CD4-positive, alpha-beta T cell treated with Interleukin-6 for 4 hours (primary cell): ENCODE results near the gene DUOX1.
A peak's percentile ranks its signal among the peaks of the same experiment; 100 is the strongest.

Experiments
- DNase-seq: peaks from one replicate; pipeline ENCODE4 v3.0.0-alpha.2; 2020; ENCODE audit warnings: mixed read lengths

The DUOX1 gene

DNA sequence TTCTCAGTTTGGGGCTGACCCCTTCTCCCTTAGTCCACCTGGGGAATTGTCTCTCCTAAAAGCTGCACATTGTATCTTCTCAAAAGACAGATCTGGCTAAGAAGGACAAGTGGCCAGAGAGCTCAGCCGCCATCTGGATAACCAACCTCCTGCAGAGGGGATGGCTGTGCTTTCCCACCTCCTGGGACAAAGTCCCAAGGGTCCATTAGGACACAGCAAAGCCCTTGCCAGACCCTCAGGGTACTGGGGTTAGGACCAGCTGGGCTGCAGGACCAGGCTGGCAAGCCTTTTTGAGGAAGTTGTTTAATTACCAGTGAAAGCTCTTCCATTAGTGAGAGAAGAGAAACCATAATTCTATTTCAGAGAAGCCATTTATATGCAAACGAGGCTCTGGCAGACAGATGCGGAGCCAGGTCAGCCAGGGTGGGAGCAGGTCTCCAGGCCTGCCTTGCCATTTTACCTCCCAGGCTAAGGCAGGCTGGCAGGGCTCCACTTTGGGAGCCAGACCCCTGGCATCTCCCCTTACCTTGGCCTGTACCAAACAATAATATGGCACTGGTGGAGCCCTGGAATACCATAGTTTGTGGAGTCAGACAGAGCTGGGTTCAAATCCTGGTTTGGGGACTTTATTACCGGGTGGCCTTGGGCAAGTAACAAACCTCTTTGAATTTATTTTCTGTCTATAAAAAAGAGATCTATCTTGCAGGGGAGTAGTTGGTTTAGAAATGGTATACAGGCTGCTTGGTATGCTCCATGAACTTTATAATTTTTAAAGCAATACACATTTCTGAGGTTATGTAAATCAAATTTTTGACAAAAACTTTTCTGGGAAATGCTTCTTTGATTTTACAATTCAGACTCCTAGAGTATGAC, 40.0 kb downstream of the DUOX1 start:
- DNase-seq = no peak

DNA sequence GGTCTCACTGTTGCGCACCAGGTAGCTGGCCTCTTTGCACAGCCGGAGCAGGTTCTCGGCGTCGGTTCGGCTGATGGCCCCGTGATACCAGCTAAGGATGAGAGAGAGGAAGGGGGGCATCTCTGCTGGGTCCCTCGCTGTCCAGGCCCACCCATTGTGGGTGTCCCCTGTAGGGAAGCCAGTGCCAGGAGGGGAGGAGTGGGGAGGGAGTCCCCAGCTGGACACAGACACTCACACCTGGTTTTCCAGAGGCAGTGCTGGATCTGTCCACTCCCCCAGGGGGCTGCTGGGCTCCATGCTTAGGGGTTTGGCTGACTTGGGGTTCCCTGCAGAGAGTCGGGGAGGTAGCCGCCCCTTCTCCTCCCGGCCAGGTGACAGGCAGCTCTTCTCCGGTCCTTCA, 42.1 kb downstream of the DUOX1 start:
- no peak for DNase-seq

DNA sequence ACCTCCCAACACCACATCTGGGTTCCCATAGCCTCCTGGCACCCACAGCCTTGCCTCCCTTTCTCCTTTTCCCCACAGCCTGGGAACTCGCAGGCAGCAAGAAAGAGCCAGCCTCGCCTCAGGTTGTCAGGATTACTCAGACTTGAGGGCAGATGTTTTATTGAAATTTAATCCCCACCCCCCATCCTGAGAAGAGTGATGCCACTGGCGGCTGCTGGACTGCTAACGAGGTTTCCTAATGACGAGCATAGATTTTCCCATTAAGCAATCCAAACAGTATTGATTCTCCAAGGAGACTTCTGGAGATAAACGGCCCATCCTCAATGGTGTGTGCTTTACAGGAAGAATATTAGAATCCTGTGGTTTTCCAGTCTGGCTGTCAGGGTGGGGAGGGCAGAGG, 44.3 kb downstream of the DUOX1 start:
- no peak for DNase-seq

DNA sequence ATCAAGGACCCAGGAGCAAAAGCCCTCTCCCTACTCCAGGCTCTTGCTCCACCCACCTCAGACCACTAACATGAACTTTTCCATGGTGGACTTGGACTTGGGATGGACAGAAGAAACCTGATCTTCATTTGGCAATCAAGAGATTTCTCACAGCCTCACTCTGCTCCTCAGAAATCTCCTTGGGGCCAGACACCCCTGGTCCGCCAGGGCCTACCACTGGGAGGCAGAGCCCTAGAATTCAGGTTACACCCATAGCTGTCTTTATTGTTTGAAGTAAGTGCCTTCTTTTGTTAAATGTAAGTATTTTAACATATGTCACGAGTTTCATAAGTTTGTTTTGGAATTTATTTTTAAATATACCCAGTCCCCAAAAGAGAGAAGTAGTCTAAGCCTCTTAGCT, 44.8 kb downstream of the DUOX1 start:
- DNase-seq = no peak

DNA sequence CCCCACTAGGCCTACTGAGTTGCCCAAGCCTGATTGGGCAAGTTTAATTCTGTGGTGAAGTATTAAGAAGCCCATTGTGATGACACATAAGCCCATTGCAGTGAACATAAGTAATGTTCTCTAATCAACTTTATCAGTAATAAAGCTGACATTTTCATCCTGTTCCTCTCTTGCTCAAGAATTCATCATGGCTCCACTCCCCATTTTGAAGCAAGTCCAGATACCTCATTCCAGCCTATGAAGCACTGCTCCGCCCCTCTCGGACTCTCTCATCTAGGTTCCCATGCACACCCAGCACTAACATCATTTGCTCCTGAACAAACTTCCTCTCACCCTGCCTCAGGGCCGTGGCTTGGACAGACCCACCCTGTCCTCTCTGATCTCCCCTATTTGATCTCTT, 47.5 kb downstream of the DUOX1 start:
- DNase-seq = no peak

DNA sequence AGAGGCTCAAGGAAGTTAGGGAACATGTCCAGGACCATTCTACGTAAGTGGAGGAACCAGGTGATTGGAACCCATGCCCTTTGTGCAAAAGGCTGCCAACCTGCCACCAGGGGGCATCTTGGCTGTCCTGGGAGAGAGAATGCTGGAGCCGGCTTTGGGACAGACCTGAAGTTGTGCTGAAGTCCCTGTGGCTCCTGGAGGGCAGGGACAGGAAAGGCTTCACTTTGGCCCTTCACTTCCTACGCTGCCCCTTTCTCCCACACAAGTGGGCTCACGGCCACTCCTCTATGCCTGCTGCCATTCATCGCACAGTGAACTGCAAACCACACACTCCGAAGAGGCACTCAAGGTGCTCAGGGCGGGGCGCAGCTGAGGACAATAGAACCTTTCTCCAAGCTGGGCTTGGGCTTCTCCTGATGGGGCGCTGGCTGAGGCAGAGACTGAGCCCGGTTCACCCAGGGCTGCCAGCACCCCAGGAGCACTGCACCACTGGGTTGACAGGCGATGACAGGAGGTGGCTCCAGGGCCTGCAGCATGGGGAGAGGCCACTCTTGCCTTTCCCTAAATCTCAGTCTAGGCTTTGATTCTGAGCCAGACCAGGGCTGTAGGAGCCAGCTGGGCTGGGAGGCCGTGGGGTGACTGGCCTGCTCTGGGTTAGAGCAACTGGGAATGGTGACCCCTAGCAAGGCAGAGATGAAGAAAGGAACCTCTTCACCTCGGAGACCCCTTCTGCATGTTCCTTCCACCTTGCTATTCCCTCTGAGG, 49.6 kb downstream of the DUOX1 start:
- DNase-seq = peak; percentile 79

DNA sequence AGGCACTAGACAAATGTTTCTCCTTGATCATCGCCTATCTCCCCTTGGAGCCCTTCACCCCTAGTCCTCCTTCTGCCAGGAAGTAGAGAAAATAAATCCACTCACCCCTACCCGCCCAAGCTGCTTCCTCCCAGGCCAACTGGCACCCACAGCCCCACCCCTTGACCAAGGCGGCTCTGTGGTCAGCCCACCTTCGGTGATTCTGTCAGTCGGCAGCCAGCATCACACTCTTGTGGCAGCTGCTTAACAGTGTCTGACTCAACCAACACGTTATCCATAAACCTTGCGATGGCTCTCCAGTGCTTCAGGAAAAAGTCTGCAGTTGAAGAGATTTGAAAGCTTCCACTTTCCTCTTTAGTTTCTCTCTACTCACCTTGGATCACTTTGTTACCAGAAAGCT, 50.4 kb downstream of the DUOX1 start:
- DNase-seq = no peak

DNA sequence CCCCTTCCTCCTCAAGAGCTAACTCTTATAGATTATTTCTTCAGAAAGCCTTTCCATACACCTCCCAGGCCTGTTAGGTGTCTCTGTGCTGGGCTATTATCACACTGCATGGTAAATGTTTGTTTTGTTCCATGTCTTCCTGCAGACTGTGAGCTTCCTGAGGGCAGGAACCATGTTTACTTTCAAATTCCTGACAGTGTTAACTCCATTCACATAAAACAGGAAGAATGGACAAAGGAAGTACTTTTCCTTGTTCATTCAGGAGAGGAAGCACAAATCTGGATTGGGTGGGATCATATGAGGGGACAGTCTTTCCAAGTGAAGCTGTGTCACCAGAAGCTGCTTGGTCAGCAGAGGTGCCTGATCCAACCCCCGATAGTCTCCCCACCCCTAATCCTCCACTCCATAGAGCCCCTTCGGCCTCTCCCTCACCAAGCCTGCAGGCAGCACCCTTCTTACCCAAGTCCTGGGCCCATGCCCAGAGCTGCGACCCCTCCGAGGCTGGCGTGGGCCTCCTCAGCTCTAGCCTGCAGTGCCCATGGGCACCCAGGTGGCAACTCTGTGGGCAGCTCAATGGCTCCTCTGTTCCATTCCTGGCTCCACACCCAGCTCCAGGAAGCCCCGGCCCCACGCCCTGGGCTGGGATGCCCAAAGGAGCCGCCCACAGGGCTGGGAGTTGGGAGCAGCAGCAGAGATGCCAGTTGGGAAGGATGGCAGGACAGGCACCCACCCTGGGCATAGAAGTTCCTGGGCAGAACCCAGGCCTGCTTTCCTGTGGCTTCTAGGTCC, 51.0 kb downstream of the DUOX1 start:
- DNase-seq = no peak

DNA sequence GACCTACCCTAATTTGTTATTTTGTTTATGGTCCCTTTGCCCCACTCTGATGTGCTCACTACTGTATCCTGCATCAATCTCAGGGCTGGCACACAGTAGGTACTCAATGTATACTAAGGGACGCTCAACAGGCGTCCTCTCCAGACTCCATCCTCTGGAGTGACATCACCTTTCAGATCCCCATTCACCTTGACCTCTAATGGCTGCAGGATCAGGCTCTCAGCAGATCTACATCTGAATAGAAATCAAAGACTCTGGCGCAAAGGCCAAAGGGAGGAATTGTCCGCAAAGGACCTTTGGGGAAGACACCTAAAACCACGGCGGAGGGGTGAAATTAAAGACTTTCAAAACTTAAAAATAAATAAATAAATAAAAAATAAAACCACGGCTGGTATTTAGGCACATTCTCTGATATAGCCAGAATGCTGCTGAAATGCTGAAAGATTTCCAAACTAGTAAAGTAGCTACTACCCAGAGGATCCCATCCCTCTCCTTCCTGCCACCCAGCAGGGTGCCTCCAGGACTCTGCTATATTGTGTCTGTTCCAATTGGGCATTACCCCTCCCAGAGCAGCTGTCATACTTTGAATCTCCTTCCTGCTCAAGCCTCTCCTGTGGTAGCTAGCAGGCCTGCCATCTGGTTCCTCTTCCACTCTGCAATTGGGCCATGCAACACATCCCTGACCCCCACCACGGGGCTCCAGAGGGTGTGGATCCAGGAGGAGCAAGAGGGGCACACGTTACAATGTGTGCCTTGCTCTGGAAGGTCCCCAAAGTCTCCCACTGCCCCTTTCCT, 51.9 kb downstream of the DUOX1 start:
- DNase-seq = no peak

DNA sequence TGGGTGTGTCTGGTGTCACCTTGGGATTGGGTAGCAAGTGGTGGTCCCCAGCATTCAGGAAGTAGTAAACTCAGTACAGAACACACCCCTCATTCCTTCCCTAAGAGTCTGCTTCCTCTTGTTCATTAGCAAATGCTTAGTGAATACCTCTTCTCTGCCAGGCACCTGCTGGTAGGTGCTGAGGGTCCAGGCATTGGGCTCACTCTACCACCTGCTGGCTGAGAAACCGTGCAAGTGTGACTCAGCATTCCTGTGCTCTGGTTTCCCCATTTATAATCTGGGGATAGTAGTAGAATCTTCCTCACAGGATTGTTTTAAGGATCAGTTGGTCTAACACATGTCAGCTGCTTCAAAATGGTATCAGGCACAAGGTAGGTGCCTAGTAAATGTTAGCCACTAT, 53.2 kb downstream of the DUOX1 start:
- no peak for DNase-seq

DNA sequence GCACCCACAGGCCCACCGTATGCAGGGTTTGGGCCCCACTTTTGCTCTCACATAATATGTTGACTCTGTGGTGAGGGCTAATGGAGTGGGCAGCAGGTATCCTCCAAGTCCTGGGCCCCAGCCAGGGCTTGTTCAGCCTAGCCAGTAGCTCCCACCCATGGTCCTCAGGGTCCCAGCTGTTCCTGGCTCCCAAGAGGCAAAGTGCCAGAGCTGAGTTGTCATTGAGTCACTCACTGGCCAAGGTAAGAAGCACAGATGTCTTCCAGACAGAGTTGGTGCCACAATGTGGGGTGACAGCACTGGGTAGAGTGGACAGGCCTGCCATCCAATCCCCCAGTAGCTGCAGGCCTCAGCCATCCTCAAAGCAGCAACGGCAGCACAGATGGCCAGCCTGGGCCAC, 53.7 kb downstream of the DUOX1 start:
- no peak for DNase-seq

DNA sequence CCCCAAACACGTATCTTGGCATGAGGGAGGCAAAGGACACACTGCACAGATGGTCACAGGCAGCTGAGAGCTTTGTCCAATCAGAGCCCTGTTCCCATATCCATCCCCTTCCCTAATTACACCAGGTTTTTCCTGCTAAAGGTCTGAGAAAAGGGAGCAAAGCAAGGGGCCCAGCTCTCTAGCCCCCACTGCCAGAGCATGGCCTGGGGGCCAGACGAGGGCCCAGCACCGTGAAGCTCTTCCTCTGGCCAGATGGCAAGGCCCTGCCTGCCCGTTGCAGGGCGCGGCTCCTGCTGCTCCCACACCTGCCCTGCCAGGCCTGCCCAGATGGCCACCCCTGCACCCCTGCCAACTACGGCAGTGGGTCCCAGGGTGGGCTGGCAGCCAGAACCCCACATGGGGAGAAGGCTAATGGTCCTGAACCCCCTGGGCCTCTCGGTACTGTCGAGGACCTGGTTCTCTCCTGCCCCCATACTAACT, 54.8 kb downstream of the DUOX1 start:
- DNase-seq = no peak

DNA sequence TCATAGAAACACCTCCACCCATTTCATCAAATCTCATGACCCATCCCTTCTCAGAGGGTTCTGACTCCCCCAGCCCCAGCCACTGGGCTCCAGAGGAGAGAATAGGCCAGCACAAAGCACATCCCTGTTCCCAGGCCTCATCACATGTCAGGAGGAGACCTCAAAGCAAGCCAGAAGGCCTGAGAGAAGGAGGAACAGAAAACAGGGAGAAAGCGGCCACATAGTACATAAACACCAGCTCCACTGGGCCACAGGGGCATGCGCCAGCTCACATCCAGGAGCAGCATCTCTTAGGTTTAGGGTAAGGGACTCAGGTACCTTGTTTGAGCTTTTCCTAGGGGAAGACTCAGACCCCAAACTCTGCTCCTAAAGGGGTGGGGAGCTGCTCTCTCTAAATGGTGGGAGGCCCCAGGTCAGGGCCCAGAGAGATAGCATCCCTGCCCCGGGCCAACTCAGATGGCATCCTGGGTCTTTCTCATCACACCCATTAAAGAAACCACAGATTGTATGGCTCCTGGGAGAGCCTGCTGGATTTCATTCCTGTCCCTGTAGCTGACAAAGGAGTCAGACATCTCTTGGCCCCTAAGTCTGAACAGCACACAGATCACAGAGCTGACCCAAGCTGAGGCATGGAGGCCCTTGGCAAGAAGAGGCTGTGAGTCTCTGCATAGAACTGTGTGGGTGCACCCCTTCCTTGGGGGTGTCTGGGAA, 55.4 kb downstream of the DUOX1 start:
- DNase-seq = no peak

DNA sequence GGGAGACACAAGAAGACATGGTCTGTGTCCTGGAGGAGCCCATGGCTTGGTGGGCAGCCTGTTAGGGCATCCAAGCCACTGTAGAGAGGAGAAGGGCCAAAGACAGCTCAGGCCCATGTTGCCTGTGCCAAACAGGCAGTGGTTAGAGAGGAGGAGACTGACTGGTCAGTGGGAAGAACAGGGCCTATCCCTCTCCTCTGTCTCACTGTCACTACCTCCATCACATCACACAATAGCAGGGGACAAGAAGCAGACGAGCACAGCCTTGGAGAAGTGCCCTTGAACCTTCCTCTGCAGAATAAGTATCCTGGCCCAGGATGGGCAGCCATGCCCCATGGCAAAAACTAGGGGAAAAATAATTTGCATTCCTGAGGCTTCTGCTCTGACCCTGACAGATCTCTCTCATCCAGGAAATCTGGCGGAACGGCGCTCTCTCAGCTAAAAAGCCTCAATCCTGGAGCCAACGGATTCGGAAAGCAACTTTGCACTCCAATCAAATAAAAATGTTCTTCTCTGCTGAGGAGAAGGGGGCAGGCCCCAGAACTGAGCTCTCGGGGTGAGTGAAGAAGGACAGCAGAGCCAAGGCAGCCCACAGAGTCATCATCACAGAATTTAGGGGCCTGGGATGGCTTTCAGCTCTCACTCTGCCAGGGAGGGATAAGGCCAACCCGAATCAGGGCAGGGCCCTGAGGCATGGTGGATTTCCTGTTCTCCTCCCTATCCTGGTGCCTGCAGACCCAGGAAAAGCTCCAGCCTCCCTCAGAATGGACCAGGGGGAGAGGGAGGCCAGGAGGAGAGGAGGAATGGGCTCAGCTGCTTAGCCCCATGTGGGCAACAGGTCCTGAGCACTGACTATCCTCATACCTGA, 56.3 kb downstream of the DUOX1 start:
- no peak for DNase-seq

DNA sequence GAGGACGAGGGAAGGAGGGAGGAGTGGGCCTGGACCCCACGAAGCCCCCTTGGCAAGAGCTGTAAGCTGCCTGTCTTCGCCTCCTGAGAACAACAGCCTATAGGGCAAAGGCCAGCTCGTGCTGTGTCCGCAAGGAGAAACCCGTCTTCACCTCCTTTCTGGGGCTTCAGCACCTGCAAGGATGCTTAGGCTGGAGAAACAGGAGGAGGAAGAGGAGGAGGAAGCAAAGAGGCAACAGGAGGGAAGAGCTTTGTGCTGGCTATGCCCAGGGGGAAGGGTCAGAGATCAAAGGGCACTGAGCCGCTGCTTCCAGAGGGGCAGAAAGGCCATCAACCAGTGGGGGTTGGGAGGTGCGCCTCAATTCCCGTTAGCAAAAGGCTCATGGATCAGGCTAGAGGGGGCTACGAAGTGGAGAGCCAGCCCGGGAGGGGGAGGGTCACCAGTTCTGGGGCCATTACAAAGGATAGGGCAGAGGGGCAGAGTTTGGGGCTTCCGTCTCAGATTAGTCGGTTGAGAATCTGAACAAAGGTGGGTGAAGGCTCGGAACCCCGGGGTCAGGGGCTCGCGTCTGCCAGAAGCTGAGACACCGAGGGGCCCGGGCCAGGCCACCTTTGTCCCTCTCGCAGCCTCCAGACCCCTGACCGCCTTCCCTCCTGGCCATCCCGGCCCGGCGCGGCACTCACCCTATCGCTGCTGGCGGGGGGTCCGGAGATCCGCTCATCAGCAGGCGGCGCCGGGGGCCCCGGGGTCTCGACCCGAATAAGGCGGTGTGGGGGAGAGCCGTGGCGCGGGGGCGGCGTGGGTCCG, 57.2 kb downstream of the DUOX1 start:
- DNase-seq = no peak

DNA sequence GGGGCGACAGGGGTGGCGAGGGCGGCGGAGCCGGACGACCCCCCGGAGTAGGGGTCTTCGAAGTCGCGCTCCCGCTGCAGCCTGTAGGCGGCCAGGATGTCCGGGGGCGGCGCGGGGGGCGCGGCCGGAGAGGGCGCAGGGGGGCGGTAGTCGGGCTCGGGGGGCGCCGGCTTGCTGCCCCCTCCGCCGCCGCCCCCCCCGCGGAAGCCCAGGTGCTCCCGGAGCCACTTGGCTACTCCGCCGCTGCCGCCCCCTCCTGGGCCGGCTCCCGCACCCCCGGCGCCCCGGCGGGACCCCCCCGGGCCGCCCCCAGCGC, 57.7 kb downstream of the DUOX1 start:
- no peak for DNase-seq

DNA sequence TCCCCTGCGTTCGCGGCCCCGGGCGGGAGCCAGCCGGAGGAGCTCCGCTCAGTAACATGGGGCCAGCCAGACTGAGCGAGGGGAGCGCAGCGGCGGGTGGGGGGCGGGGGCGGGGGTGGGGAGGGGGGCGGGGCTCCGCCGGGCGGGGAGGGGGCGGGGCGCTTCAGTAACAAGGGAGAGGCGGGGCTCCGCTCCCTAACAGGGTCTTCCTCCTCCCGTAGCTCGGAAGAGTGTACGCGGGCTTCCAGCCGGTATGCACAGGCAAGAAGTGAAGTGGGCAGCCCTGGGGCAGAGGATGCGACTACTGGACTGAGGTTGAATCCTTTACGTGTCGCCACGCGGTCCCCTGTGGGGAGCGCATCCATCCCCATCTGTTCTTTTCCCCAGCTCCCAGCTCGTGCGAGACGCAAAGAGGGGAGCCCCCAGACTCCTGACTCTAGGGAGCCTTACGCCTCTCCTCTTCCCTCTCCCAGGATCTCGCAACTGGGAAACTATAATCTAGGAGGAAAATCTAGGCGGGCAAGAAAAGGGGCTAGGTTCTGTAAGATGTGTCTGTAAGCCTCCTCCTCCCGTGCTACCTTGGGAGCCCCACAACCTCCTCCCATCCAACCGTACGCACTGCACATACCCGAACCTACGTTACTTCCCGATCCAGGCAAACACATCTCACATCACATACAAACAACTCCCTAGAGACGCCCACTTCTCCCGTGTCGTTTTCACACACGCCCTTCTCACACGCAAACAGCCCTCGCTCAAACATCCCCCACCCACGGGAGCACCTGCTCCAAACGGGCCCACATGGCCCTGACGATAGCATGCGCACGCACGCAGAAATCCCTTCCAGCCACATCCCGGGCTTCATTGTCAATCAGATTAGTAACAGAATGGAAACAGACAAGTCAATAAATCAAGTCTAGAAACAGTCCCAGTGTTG, 58.4 kb downstream of the DUOX1 start, which contains the start of gene SHF:
SHF (minus strand) TSS at position 73 of the 937 bp plus-strand sequence; CDS start at position 58, 15 bp downstream.
- DNase-seq = peak; percentile 81

DNA sequence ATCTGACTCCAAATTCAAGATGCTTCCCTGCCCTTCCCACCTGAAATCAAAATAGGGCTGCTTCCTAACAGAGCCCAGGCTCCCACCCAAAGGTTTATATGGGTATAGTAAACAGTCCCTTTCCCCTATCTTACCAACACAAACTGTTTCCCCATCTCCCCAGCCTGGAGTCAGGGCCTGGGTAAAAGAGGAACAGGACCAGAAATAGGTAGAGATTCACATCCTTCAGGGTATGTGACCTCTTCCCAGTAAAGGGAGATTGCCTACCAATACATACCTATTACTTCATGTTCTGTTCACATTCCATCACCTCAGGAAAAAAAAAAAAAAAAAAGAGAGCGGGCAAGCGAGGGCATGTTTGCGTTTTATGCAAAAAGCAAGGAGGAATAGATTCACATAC, 67.7 kb downstream of the DUOX1 start:
- no peak for DNase-seq
